Nephron (organoid): ENCODE data around the gene KRTAP10-8.

Experiments
- H3K27ac Mint-ChIP-seq, 3 experiments: 2 replicates each; pipeline ENCODE4 v1.8.0; 2020; ENCODE audit warnings: mixed read lengths in 3 of 3, mild to moderate bottlenecking in 2 of 3, moderate library complexity in 1 of 3
- H3K27me3 Mint-ChIP-seq: 2 replicates; pipeline ENCODE4 v1.8.0; 2021; ENCODE audit warnings: low read depth, mild to moderate bottlenecking, moderate library complexity, mixed read lengths
- H3K36me3 Mint-ChIP-seq: 2 replicates; pipeline ENCODE4 v1.8.0; 2020; ENCODE audit warnings: low read depth, mixed read lengths
- H3K4me1 Mint-ChIP-seq: 2 replicates; pipeline ENCODE4 v1.8.0; 2020; ENCODE audit warnings: mixed read lengths
- H3K4me3 Mint-ChIP-seq, 3 experiments: 2 replicates each; pipeline ENCODE4 v1.8.0; 2020; ENCODE audit warnings: mild to moderate bottlenecking in 3 of 3, mixed read lengths in 3 of 3, moderate library complexity in 2 of 3
- H3K9me3 Mint-ChIP-seq: 2 replicates; pipeline ENCODE4 v1.8.0; 2020; ENCODE audit warnings: mixed read lengths
- TF ChIP-seq, protein P1 (sequence below), 3 experiments: fragments of 200-600 bp; sonication (generic); IDR thresholded peaks; one replicate each; pipeline ENCODE4 v1.5.0; 2021; ENCODE audit warnings: antibody characterized with exemption in 3 of 3; ENCODE audit not compliant: unreplicated experiment in 3 of 3

Gene KRTAP10-8

DNA sequence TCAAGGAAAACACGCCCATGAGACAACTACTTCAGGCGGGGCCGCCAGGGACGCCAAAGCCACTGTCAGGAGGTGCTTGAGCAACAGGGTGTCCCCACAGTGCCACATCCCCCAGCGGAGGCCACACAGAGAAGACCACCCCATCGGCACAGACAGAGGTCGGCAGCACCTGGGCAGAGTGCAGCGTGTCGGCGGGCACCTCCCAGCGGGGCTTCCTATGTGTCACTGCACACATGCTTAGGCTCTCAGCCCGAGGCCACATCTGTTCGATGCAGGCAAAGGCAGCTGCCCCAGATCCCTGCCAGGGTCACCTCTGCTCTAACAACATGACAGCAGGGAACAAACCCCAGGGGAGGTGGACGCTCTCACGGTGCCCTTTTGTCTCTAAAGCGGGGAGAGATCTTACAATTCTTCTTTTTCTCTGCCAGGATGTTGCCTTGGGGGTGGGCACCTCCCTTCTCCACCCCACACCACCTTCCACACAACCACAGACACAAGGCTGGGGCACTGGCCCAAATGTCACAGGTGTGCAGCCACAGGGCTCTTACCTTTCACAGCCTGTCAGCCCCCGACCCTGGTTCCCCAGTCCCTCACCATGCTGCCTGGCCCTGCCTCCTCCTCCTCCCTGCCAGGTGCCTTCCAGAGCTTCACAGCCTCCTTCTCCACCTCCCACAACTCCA lies 4.2 kb downstream of the KRTAP10-8 start:
- TF ChIP-seq, protein P1, sequence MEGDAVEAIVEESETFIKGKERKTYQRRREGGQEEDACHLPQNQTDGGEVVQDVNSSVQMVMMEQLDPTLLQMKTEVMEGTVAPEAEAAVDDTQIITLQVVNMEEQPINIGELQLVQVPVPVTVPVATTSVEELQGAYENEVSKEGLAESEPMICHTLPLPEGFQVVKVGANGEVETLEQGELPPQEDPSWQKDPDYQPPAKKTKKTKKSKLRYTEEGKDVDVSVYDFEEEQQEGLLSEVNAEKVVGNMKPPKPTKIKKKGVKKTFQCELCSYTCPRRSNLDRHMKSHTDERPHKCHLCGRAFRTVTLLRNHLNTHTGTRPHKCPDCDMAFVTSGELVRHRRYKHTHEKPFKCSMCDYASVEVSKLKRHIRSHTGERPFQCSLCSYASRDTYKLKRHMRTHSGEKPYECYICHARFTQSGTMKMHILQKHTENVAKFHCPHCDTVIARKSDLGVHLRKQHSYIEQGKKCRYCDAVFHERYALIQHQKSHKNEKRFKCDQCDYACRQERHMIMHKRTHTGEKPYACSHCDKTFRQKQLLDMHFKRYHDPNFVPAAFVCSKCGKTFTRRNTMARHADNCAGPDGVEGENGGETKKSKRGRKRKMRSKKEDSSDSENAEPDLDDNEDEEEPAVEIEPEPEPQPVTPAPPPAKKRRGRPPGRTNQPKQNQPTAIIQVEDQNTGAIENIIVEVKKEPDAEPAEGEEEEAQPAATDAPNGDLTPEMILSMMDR (IDR thresholded peaks at IDR 0.05; ENCODE audit: unreplicated experiment in 3 of 3) = no peak
- no peak overlapping the region for H3K27ac Mint-ChIP-seq
- H3K36me3 Mint-ChIP-seq = peaks cover 4% of the 10 kb centered on the region
- peaks cover 29% of the 10 kb centered on the region for H3K9me3 Mint-ChIP-seq
- H3K4me3 Mint-ChIP-seq = no peak overlapping the region
- H3K27me3 Mint-ChIP-seq = peaks cover 11% of the 10 kb centered on the region
- no peaks in the 10 kb centered on the region for H3K4me1 Mint-ChIP-seq

DNA sequence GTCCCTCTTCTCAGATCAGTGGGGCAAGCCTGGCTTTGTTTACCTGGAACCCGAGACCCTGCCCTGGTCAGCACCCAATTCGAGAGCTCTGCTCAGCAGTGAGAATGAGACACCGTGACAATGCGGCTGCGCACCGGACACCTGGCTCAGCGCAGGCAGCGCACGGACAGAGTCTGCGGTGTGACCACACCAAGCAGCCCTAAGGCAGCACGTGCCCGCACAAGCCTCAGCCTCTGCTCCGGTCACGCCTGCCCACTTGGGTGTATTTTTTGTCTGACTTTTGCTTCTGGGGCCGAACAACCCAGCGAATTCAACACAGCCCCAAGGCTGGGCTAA lies 4.7 kb downstream of the KRTAP10-8 start:
- TF ChIP-seq, protein P1 (IDR thresholded peaks at IDR 0.05; ENCODE audit: unreplicated experiment in 3 of 3) = no peak
- H3K27ac Mint-ChIP-seq = no peak overlapping the region
- H3K36me3 Mint-ChIP-seq = peaks cover 4% of the 10 kb centered on the region
- H3K4me1 Mint-ChIP-seq = no peaks in the 10 kb centered on the region
- H3K9me3 Mint-ChIP-seq = peaks cover 25% of the 10 kb centered on the region
- peaks cover 11% of the 10 kb centered on the region for H3K27me3 Mint-ChIP-seq
- no peak overlapping the region for H3K4me3 Mint-ChIP-seq

DNA sequence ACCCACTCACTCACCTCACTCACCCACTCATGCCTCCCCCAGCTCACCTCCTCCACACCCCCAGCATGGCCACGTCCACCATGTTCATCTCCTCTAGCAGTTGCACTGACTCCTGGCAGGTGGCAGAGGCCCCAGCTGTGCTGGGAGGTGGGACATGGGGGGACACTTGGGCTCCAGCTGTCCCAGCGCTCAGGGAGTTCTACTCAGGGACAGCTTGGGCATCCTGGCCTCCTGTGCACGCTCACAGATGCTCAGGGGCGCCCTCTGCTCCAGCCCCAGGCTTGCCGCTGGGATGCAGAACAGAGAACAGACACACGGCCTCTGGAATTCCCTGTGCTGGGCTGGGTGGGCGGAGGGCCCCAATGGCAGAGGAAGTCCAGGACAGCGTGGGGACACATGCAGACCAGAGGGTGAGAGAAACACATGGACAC lies 5.2 kb downstream of the KRTAP10-8 start:
- Mint-ChIP-seq H3K9me3 (peaks cover 28% of the 10 kb centered on the region), H3K36me3 (peaks cover 4% of the 10 kb centered on the region), H3K4me1 (no peaks in the 10 kb centered on the region), H3K4me3 (no peak overlapping the region), H3K27me3 (peaks cover 11% of the 10 kb centered on the region), H3K27ac (no peak overlapping the region)
- TF ChIP-seq, protein P1 (IDR thresholded peaks at IDR 0.05; ENCODE audit: unreplicated experiment in 3 of 3) = no peak

DNA sequence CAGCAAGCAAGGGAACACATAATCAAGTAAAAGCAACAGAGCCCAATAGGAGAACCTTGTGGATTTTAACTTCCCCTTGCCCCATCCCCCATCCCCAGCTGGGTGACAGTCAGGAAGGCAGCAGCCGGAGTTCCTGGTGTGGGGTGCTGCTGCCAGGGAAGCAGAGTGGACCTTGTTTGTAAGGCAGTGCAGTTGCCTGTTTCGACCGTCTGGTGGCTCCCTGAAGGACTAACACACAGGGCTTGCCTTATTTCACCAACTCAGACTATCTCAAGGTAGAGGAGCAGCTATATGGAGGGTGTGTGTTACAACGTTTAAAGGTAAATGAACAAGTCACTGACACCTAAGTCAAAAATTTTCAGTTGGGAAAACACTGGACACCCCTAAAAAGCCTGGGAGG lies 6.6 kb downstream of the KRTAP10-8 start:
- H3K27me3 Mint-ChIP-seq = peaks cover 11% of the 10 kb centered on the region
- peaks cover 39% of the 10 kb centered on the region for H3K9me3 Mint-ChIP-seq
- peaks cover 6% of the 10 kb centered on the region for H3K36me3 Mint-ChIP-seq
- TF ChIP-seq, protein P1 (IDR thresholded peaks at IDR 0.05; ENCODE audit: unreplicated experiment in 3 of 3) = peak in 2 of 3 experiments; percentile 1 to 11
- no peak overlapping the region for H3K4me3 Mint-ChIP-seq
- no peaks in the 10 kb centered on the region for H3K4me1 Mint-ChIP-seq
- H3K27ac Mint-ChIP-seq = no peak overlapping the region

DNA sequence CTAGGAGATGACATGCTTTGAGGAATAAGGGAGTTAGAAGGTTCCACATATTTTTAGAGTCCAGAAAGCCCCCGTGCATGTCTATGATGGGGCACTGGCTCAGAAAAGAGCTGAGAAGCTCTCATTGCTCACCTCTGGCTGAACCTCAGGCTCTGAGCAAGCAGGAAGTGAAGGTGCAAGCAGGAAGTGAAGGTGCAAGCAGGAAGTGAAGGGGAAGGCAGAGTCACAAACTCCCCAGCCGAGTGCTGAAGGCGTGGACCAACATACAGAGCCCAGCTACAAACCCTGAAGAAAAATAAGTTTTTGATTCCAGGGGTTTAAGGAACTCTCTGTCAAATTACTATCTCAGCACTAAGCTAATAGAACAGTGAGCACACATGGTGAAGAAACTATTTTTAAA lies 7.0 kb downstream of the KRTAP10-8 start:
- Mint-ChIP-seq H3K4me3 (no peak overlapping the region), H3K27ac (no peak overlapping the region), H3K9me3 (peaks cover 43% of the 10 kb centered on the region), H3K4me1 (no peaks in the 10 kb centered on the region), H3K27me3 (peaks cover 11% of the 10 kb centered on the region), H3K36me3 (peaks cover 10% of the 10 kb centered on the region)
- TF ChIP-seq, protein P1 (IDR thresholded peaks at IDR 0.05; ENCODE audit: unreplicated experiment in 3 of 3) = no peak

DNA sequence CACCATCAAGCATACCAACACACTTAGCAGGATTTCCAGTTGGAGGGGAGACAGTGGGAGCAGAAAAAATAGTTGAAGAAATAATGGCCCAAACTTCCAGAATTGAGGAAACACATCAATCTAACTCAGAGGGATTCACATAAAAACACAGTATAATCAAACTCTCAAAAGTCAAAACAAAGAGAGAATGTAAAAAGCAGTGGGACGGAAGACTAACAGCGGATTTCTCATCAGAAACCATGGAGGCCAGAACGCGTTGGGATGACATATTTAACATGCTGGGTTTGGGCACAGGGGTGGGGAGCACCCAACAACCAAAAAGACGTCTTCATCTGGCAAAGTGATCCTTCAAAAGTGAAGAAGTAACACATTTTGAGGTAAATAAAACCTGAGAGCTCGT lies 8.0 kb downstream of the KRTAP10-8 start:
- no peak overlapping the region for H3K4me3 Mint-ChIP-seq
- peaks cover 18% of the 10 kb centered on the region for H3K36me3 Mint-ChIP-seq
- peaks cover 11% of the 10 kb centered on the region for H3K27me3 Mint-ChIP-seq
- H3K4me1 Mint-ChIP-seq = no peaks in the 10 kb centered on the region
- no peak overlapping the region for H3K27ac Mint-ChIP-seq
- TF ChIP-seq, protein P1 (IDR thresholded peaks at IDR 0.05; ENCODE audit: unreplicated experiment in 3 of 3) = no peak
- peaks cover 53% of the 10 kb centered on the region for H3K9me3 Mint-ChIP-seq
